HTR-8/SVneo (cell line): ENCODE results near the gene SWAP70.

Source experiments
- DNase-seq: peaks from one replicate; pipeline ENCODE4 v3.0.0; 2011; ENCODE audit warnings: low spot score, mixed read lengths; ENCODE audit not compliant: insufficient read length
- FAIRE-seq: peaks from 2 replicates; lab custom pipeline; 2011; peaks lifted over from hg19 to GRCh38; lab: Jason Lieb, UNC

SWAP70 gene

DNA sequence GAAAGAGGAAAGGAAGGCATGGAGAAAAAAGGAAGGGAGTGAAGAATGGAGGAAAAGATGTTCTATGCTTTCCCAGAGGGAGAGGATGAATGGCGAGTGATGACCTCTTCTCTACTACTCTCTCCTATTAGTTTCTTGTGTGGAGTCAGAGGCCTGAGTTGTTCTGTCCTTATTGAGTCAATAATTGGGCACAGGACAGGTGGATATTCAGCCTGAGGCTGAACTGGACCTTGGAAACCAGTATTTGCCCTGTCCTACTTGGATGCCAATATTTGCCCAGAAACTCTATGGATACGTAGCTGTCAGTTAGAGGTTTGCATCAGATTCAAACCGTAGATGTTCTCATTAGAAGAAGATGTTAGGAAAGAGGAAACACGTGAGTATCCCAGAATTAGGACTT, 17.6 kb upstream of the SWAP70 start:
- FAIRE-seq = no peak

DNA sequence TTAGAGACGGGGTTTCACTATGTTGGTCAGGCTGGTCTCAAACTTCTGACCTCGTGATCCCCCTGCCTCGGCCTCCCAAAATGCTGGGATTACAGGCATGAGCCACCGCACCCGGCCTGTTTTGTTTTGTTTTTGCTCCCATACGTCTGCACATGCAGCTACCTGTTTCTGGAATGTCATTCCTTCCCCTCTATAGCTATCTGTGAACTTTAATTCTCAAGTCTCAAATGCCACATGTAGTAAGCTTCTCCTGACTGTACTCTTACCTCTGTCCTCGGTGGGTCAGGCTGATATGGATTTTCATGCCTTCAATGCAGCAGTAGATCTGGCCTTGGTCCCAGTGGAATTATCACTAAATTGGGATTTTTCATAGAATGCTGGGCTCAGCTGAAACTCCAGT, 12.4 kb upstream of the SWAP70 start:
- FAIRE-seq = no peak
- no peak for DNase-seq

More for the DNA sequence above, 17.6 kb upstream of the SWAP70 start:
- no peak for DNase-seq

DNA sequence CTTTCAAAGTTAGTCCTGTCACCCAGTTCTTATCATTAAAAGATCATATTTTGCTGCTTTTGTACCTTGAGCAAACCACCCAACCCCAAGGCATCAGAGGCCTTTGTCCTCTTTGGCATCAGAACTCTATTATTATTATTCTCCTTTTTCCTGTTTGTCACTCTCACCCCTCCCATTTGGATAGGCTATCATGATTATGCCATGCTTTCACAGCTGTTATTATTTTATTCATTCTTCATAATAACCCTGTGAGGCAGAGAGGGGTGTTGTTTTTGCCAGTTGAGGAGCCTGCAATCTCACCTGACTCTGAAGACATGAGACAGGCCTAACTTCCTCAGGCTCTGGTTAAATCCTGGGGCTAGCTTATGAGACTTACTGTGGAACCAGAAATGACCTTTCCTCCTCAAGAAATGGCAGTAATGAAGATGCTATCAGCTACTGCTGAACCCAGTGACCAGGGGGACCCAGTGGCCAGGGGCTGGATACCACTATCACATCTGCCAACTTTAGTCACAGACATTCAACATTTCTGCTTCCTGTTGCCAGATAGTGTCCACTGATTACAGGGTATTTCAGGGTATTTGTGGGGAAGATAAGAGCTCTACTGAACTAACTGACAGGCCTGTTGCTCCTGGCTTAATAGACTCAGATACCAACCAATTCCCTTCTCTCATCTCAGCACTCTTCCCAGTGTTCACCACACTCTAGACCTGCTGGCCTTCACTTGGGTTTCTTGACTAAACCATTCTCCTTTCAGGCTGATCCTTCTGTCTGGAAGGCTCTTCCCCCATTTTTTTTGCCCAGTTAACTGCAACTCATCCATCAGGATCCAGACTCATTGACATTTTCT, 11.8 kb upstream of the SWAP70 start:
- DNase-seq = no peak
- no peak for FAIRE-seq

DNA sequence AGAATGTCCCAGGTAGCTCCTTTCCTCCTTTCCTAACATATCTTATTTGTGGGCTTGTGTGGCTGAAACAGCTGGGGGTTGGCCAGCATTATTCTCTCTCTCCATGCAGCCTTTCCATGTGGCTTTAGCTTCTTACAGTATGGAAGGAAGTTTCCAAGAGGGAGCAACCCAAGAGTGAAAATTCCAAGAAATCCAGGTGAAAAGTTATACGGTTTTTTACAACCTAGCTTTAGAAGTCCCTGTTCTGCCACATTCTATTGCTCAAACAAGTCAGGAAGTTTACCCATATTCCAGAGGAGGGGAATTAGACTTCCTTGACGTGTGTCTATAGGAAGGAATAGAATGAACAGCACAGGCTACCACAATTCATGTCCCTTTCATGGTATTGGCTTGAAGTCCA, 10.0 kb upstream of the SWAP70 start:
- FAIRE-seq (no peak), DNase-seq (no peak)

DNA sequence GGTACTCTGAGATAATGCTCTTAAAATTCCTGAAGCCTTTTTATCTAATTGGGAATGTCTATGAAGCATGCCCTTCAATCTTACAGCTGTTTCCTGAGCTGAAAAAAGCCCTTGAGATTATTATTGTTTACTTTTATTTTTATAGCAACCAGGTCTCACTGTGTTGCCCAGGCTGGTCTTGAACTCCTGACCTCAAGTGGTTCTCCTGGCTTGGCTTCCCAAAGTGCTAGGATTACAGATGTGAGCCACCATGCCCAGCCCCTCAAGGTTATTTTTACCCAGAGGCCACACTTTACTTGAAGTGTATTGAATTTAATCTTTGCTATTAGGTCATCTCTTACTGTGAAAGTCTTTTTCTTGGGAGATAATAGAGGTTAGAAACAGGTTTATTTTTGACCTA, 7.0 kb upstream of the SWAP70 start:
- DNase-seq (no peak), FAIRE-seq (no peak)

DNA sequence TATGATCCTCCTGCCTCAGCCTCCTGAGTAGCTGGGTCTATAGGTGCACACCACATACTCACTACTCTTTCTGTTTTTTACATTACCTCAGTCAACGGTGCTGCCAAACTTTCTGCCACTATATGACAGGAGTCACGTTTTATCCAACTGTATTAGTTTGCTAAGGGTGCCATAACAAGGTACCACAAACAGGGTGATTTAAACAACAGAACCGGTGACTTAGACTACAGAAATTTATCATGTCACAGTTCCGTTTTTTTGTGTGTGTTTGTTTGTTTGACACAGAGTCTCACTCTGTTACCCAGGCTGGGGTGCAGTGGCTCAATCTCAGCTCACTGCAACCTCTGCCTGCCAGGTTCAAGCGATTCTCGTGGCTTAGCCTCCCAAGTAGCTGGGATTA, 6.3 kb upstream of the SWAP70 start:
- FAIRE-seq (no peak), DNase-seq (no peak)

DNA sequence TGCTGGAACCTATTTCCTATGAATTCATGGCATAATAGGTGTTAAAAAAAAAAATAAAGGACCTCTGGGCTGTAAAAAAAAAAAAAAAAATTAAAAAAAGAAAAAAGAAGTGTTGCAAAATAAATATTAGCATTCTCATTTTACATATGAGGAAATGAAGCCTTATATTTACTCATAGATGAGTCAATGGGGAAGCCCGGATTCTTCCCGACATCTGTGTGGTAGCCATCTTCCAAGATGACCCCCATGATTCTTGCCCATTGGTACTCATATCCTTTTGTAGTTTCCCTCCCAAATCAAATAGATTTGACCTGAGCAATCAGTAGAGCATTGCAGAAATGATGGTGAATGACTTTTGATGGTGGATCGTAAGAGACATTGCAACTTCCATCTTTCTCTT, 3.0 kb upstream of the SWAP70 start:
- no peak for FAIRE-seq
- DNase-seq = no peak

DNA sequence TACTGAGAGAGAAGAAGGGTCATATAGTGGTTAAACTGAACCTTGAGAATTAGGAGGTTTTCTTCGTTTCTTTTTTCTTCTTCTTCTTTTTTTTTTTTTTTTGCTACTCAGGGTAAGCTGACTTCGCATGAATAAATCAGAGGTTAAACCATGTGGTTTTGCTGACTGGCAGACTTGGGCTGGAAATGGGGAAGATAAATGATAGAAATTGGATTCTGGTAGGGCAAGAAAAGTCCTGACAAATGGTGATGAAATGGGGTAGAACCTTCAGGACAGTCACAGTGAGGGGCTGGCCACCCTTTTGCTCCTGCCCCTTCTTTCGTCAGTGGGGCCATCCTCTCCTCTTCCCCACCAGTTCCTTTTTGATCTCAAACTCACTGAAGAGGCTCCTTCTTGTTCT, 1.6 kb upstream of the SWAP70 start:
- FAIRE-seq = no peak
- DNase-seq = no peak

DNA sequence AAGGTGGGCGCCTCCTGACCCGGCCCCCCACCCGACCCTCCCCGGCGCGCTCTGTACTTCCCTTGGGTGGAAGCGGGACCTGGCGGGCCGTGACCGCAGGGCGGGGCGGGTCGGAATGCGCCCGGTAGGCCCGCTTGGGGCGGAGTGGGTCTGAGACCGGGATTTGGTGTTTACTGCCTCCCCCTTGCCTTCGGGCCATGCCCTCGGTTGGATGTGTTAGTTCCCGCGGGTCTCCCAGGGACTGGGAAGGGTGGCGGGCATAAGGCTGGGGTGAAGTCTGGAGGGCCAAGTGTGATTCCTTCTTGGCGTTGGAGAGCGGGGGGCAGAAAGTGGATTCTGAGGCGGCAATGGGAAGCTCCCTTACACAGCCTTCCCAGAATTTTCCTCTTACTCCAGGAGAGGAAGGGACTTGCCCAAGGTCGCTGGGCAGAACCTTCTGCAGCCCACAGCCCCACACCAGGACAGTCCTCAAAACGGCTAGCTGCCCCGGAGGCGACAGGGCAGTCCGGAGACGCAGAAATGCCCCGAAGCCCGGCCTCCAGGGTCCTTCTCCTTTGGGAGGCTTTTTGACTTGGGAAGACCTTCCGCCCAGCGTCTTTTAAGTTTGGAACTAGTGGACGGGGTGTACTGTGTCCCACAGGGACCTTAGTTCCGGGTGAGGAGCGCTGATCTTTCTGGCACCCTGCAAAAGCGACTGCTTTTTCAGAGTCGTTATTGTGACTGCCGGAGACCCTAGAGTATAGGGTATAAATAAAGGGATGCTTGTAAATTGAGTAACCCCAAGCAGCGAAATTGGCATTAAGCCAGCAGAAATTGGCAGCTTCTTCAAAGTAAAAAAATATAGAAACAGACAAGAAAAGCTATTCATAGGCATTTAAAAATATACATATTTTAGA, 647 bp downstream of the SWAP70 start:
- FAIRE-seq (no peak), DNase-seq (peak; percentile 28)

DNA sequence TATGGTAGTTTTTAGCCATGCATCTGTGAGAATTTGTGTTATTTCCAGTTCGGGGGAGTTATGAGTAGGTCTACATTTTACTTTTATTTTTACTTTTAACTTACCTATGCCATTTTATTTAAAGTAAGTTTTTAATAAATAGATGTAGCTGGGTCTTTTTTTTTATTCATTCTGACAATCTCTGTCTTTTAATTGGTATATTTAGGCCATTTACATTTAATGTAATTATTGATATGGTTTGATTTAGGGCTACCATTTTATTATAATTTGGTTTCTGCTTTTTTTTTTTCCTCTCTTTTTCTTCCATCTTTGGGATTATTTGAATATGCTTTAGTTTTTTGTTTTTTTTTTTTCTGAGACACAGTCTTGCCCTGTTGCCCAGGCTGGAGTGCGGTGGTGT, 1.9 kb downstream of the SWAP70 start:
- DNase-seq = no peak
- no peak for FAIRE-seq

DNA sequence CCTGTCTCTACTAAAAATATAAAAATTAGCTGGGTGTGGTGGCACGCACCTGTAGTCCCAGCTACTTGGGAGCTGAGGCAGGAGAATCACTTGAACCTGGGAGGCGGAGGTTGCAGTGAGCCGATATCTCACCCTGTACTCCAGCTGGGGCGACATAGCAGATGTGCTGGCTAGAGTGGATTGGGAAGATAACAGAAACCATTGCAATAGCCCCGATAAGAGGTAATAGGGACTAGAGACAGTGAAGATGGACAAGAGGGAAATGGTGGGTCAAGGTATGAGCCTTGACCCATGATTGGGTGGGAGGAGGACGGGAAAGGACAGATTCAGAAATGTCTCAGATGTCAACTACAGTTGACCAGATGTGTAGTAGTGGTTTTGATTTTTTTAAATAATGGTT, 6.1 kb downstream of the SWAP70 start:
- no peak for FAIRE-seq
- no peak for DNase-seq

DNA sequence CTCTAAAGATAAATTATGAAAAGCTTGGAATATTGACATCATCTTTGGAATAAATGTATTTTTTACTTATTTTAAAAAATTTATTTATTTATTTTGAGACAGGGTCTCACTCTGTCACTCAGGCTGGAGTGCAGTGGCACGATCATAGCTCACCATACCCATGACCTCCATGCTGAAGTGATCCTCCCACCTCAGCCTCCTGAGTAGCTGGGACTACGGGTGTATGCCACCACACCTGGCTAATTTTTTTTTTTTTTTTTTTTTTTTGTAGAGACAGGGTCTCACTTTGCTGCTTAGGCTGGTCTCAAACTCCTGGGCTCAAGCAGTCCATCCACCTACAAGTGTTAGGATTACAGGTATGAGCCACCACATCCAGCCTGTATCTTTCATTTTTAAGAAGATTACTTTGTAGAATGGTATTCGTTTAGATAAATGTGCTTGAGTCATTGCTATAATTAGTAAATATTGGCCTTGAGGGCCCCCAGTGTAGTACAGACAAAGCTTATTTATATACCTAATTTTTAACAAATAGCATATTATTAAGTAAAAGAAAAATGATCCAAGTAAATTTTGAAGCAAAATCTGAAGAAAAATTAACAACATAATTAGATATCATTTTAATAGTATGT, 8.5 kb downstream of the SWAP70 start:
- DNase-seq (no peak), FAIRE-seq (no peak)

DNA sequence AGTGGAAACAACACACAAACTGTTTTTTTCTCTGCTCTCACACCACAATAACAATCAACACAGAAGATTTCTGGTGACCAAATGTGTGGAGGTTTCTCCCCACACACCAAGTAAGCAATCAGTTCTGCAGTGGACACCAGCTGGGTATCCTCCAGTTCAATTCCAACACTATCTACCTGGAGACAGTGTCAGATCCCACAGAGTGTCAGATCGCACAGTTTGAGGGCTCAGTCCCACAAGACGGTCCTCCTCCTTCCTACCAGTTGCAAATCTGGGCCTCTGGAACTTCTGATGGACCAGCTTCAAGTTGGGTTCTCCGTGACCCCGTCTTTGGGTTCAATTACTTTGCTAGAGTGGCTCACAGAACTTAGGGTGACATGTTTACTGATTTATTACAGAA, 9.0 kb downstream of the SWAP70 start:
- FAIRE-seq = no peak
- no peak for DNase-seq

DNA sequence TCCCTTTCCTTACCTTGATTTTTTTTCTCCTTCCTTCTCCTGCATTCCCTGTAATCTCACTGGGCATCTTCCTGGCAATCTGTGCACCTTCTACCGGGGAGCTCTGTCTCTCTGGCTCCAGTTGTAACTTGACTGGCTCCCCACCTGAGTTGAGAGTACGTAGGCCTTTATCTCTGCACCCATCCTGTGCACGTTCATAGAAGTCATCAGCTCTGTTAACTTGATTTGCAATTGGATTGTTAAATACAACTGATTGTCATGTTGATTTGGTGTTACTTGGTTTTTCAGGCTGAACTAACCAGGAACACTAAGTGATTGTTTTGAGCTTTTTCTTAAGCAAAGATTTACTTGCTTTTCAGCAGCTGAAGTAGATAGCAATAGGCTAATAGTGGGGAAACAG, 11.8 kb downstream of the SWAP70 start:
- FAIRE-seq = no peak
- DNase-seq = no peak

DNA sequence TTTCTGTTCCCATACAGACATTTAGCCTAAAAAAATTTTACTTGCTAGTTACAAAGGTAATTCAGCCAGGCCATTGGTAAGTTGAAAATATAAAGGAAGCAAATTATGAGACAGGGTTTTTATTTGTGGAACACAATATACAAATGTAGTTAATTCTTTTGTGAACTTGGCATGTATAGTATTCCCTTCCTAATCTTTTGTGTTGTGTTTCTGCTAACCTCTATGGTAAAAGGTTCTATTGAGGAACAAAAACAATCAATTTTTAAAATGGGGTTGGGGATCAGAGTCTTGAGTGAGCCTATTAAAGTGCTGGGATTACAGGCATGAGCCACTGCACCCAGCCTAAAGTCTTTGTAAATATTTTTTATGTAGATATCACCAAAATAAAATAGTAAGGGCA, 14.1 kb downstream of the SWAP70 start:
- FAIRE-seq = no peak
- no peak for DNase-seq

DNA sequence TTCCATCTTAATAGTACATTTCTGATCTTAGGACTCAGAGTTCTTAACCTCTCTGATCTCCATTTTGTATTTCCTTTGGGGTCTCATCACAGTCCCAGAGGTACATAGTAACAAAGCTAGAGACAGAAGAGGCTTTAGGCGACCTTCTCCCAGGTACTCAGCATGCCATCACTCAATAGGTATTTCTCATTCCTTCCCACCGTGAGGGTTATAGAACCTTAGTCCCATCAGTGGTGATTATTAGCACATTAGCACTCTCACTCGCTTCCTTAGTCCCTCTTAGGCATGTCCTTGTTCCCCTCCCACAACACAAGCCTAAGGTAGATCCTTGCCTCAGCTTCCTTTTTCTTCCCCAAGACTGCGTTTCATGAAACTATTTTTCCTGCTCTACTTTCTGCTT, 14.7 kb downstream of the SWAP70 start:
- DNase-seq = no peak
- no peak for FAIRE-seq

DNA sequence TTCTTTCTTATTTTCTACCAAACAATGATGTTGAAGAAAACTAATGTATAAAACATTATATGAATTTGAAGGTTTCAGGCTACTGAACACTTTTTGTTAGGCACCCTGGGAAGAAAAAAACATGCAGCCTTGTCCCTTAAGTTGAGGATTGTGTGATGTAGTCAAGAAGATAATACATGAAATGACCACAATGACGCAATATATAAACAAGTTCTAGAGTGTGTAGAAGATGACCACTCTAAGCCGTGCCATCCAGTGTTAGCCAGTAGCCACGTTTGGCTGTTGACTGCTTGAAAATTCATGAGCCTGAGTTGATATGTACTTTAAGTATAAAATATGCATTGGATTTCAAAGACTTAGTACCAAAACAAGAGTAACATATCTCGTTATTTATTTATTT, 16.2 kb downstream of the SWAP70 start:
- no peak for DNase-seq
- FAIRE-seq = no peak

DNA sequence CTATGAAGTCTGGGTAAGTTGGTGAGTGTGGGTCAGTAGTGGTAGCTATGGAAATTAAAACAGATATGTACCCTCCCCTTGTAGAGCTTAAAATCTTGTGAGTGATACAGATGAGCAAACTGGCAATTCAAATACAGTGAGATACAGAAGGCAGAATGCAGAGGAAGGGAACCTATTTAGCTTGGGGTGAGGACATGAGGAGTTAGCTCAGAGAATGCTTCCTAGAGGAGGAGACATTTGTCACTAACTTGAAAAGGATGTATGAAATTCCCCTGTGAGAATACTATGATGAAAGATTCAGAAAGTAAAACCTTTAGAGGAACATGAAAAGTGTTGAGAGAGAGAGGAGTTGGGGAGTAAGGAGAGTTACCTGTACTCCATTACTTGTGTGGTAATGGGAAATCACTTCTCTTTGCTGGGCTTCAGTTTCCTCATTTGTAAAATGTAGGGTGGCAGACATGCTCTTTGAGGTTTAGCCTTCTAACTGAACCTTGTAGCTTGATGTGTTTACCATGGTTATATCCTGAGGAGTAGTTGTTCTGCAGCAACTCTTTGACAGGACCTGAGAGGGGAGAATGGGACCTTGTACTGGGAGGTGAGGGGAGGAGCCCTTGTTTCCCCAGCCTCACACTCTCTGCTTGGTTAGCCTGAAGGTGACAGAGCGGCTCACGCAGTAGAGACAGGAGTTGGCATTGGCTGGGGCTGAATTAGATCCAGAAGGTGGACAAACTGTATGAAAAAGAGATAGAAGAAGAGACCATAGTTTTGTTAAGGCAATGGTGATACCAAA, 17.9 kb downstream of the SWAP70 start:
- FAIRE-seq (no peak), DNase-seq (no peak)

DNA sequence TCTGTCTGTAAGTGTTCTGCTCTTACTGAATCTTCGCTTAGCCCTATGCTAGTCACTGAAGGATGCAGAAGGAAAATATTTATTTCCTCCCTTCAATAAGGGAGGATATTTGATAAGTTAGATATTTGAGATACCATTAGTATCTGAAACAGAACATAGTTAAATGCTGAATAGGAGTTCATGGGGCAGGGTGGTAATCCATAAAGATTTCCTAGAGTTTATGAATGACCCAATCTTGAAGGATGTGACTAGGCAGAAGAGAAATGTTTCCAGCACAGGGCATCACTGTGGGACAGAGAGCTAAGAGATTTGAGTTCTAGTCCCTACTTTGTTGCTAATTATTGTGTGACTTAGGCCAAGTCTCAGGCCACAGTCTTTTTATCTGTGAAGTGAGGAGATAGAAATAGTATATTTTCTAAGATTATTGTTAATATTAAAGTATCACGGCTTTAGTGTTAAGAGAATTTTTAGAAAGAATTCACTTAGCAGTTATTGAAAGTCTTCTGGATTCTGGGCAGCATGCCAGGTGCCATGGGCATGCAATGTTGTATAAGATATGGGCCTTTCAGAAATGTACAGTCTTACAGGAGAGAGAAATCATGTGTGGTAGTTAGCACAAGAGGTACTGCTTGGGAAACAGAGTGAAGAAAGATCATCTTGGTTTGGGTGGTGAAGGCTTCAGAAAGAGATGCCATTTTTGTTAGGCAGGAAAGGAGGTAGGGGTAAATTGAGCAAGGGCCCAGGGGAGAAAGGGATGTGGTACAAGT, 24.0 kb downstream of the SWAP70 start:
- no peak for DNase-seq
- FAIRE-seq = no peak
